Neutrophil (primary cell): ENCODE data around the gene PMEPA1.

Experiments
- H3K27ac ChIP-seq: fragments of 200-600 bp; sonication (generic); 2 replicates; pipeline ENCODE4 v1.5.1; 2016; ENCODE audit warnings: mild to moderate bottlenecking, moderate library complexity
- H3K27me3 ChIP-seq: fragments of 200-600 bp; sonication (generic); 2 replicates; pipeline ENCODE4 v1.6.0; 2016; ENCODE audit warnings: mild to moderate bottlenecking
- H3K36me3 ChIP-seq: fragments of 200-600 bp; sonication (generic); 2 replicates; pipeline ENCODE4 v1.5.1; 2017
- H3K4me1 ChIP-seq, 2 experiments: fragments of 200-600 bp in 1 of 2; sonication (generic) in 1 of 2; 1 replicate in 1 of 2; 2 replicates in 1 of 2; pipeline versions ENCODE4 v1.5.1 to v1.6.1; 2013 to 2016; ENCODE audit warnings: low read depth in 1 of 2, low read length in 1 of 2, mild to moderate bottlenecking in 1 of 2, moderate library complexity in 1 of 2; ENCODE audit not compliant: control insufficient read depth in 1 of 2, insufficient read depth in 1 of 2
- H3K4me3 ChIP-seq, 2 experiments: fragments of 200-600 bp in 1 of 2; sonication (generic) in 1 of 2; 1 replicate in 1 of 2; 2 replicates in 1 of 2; pipeline ENCODE4 v1.5.1; 2013 to 2016; ENCODE audit warnings: low read depth in 1 of 2, low read length in 1 of 2, mild to moderate bottlenecking in 1 of 2, moderate library complexity in 1 of 2
- H3K9me3 ChIP-seq: fragments of 200-600 bp; sonication (generic); 2 replicates; pipeline ENCODE4 v1.5.1; 2016
- TF ChIP-seq, protein P1 (sequence below): fragments of 200-600 bp; sonication (generic); IDR thresholded peaks from 2 replicates; pipeline ENCODE4 v1.5.1; 2016; ENCODE audit warnings: antibody characterized with exemption

PMEPA1 gene

DNA sequence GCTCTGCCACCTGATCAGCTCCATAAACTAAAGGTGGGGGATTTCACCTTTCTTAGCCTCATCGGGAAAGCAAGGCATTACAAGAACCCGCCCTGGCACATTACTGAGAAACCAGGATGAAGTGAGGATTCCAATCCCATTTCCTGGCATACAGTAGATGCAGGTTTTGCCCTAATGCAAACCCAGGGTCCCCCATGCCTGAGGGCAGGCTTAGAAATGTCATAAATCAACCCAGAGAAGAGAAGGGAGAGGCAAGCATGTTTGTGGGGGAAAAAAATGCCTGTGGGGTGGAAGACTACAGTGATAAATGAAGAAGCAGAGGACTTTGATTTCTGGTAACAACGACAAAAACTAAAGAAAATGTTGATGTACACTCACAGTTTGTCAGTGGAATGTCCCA lies 18.0 kb upstream of the PMEPA1 start:
- H3K27ac ChIP-seq: no peak overlapping the region
- no peaks in the 10 kb centered on the region for H3K9me3 ChIP-seq
- no peaks in the 10 kb centered on the region for H3K4me1 ChIP-seq
- H3K27me3 ChIP-seq: peaks cover 14% of the 10 kb centered on the region
- no peaks in the 10 kb centered on the region for H3K36me3 ChIP-seq
- TF ChIP-seq, protein P1, sequence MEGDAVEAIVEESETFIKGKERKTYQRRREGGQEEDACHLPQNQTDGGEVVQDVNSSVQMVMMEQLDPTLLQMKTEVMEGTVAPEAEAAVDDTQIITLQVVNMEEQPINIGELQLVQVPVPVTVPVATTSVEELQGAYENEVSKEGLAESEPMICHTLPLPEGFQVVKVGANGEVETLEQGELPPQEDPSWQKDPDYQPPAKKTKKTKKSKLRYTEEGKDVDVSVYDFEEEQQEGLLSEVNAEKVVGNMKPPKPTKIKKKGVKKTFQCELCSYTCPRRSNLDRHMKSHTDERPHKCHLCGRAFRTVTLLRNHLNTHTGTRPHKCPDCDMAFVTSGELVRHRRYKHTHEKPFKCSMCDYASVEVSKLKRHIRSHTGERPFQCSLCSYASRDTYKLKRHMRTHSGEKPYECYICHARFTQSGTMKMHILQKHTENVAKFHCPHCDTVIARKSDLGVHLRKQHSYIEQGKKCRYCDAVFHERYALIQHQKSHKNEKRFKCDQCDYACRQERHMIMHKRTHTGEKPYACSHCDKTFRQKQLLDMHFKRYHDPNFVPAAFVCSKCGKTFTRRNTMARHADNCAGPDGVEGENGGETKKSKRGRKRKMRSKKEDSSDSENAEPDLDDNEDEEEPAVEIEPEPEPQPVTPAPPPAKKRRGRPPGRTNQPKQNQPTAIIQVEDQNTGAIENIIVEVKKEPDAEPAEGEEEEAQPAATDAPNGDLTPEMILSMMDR: no peak
- no peak overlapping the region for H3K4me3 ChIP-seq

DNA sequence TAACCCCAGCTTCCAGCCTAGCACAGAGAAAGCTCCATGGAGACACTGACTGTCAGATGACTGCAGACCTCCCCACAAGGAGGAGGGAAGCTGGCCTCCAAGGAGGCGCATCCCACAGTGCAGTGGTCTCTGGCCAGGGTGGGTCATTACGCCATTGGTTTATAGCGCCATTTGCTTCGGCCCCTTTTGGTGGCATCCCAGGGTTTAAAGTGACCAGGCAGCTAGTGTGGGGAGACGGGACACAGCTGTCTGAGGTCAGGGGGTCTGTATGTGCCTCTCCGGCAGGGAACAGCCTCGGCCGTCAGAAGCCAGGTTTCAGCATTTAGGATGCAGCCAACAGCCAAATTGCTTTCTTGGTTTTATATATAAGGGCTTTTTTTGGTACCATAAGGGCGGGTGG lies 15.8 kb upstream of the PMEPA1 start:
- Histone ChIP-seq H3K4me1 (no peaks in the 10 kb centered on the region), H3K9me3 (no peaks in the 10 kb centered on the region), H3K4me3 (no peak overlapping the region), H3K27ac (no peak overlapping the region), H3K36me3 (no peaks in the 10 kb centered on the region), H3K27me3 (peaks cover 17% of the 10 kb centered on the region)
- TF ChIP-seq, protein P1: no peak

DNA sequence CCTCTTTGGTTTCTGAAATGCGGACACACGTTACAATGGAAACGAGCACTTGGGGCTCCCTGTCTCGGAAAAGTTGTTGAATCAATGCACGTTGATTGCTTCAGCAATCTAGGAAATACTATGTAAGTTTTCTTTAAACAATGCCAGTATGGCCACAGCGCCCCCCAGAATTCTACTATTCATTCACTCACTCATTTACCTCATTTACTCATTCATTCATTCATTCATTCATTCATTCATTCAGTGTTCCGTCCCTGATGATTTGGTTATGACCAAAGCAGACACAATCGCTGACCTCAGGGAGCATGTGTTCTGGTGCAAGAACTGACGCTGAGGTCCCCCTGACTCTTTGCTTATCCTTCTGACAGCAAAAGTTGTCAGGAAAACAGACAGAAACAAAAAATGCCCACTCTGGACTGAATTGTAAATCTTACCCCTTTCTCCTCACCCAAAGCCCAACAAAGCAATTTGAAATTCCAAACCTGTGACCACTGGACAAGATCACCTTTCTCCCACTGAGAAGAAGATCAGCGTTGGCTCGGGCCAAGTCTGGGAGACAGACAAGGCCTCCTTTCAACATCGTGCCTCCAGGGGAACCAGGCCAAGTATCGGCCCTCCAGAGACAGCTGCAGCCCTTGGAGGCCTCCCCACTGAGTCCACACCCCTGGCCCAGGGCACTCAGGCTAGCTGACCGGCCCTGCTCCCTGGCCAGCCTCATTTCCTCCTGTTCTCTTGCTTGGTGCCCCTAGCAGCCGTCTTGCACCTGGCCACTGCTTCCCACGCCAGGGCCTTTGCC lies 15.0 kb upstream of the PMEPA1 start:
- Histone ChIP-seq H3K9me3 (no peaks in the 10 kb centered on the region), H3K27me3 (peaks cover 24% of the 10 kb centered on the region), H3K4me3 (no peak overlapping the region), H3K27ac (no peak overlapping the region), H3K4me1 (no peaks in the 10 kb centered on the region), H3K36me3 (no peaks in the 10 kb centered on the region)
- TF ChIP-seq, protein P1: no peak

DNA sequence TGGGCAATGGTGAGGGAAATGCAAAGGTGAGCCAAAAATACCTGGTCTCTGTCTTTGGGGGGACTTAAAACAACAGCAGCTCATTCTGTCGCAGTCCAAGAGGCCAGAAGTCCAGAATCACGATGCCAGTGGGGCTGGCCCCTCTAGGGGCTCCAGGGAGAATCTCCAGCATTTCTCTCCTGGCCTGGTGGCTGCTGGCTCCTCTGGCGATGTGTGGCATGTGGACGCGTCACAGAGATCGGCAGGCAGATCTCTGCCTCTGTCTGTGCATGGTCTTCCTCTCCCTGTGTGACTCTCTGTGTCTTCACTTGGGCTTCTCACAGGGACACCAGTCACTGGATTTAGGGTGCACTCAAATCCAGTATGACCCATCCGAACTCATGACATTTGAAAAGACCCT lies 14.0 kb upstream of the PMEPA1 start:
- H3K4me3 ChIP-seq: no peak overlapping the region
- peaks cover 29% of the 10 kb centered on the region for H3K27me3 ChIP-seq
- no peaks in the 10 kb centered on the region for H3K36me3 ChIP-seq
- H3K4me1 ChIP-seq: peaks cover 0 to under 1% of the 10 kb centered on the region in 2 experiments
- no peaks in the 10 kb centered on the region for H3K9me3 ChIP-seq
- H3K27ac ChIP-seq: no peak overlapping the region
- TF ChIP-seq, protein P1: no peak

DNA sequence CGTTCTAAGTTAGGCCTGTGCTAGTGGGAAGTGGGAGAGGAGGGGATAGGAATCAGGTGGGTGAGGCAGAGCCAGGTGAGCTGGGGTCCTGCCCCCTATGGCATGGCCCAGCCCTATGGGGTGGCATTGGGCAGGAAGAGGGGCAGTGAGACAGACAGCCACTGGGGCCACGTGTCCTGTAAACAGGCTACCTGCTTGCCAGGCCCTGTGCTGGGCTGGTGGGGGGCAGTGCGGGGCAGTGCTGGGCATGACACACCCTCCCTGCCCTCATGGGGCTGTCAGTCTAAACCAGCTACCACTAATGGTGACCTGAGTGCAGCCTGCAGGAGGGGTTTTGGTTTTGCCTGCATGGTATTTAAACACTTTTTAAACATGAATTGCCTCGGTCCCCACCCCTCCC lies 10.1 kb upstream of the PMEPA1 start:
- H3K4me1 ChIP-seq: peaks cover 2 to 6% of the 10 kb centered on the region in 2 experiments
- TF ChIP-seq, protein P1: no peak
- H3K27ac ChIP-seq: no peak overlapping the region
- peaks cover 64% of the 10 kb centered on the region for H3K27me3 ChIP-seq
- H3K4me3 ChIP-seq: no peak overlapping the region
- H3K36me3 ChIP-seq: no peaks in the 10 kb centered on the region
- no peaks in the 10 kb centered on the region for H3K9me3 ChIP-seq
